Gastroesophageal sphincter (tissue), 3 donors: ENCODE measurements around the gene PNMA6F.

ENCODE experiments used
- CTCF ChIP-seq, 4 experiments: fragments of 200-600 bp in 2 of 4; fragments of 450-650 bp in 2 of 4; sonication (generic) in 1 of 4; IDR thresholded peaks; one replicate each; pipeline ENCODE4 v1.5.1; 2017 to 2019; ENCODE audit warnings: antibody characterized with exemption in 4 of 4, mild to moderate bottlenecking in 2 of 4, moderate library complexity in 2 of 4
- POLR2A ChIP-seq, 2 donors: fragments of 450-650 bp; IDR thresholded peaks; one replicate each; pipeline ENCODE4 v1.6.1; 2017; ENCODE audit warnings: antibody characterized with exemption in 2 of 2, mild to moderate bottlenecking in 2 of 2, moderate library complexity in 1 of 2
- POLR2AphosphoS5 ChIP-seq: sonication (generic); formaldehyde crosslinking; IDR thresholded peaks from one replicate; pipeline ENCODE4 v1.6.1; 2017; ENCODE audit warnings: antibody characterized with exemption

- TF ChIP-seq POLR2A (IDR thresholded peaks at IDR 0.05) = no peak
- TF ChIP-seq CTCF (IDR thresholded peaks at IDR 0.05) = no peak
- TF ChIP-seq POLR2AphosphoS5 = no peak
Observed at GRCh38 chrX:153318811-153319210, 2.8 kb downstream of the PNMA6F start.
